ENCODE measurements around the gene SURF4.
A peak's percentile ranks its signal among the peaks of the same experiment; 100 is the strongest.
"Not testable (repeated sequence)": the region's sequence is repeated elsewhere in the genome, so short reads cannot be mapped to it uniquely, and the experiment has no call there.

Gene SURF4

DNA sequence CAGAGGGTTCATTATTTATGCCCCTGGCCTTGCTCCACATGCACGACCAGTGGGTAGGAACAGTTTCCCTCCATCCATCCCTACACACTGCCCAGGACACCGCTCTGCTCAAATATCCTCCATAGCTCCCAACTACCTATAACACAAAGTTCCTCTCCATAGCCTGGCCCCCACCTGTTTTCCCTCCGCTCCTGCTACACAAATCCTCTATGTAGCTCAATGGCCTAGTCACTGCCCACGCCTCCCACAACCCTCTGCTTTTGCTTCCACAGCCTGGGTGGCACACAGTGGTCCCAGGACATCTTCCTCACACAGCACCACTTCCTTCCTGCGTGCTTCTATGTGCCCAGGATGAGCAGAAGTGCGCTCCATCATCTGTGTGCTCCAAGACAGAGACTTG is 21.5 kb upstream of the SURF4 start:
- no peak for DNase-seq (ENCODE audit: low spot score)

- DNase-seq (ENCODE audit: low spot score): no peak
Measured at GRCh38 chr9:133396952-133397351, 21.1 kb upstream of the SURF4 start.

DNA sequence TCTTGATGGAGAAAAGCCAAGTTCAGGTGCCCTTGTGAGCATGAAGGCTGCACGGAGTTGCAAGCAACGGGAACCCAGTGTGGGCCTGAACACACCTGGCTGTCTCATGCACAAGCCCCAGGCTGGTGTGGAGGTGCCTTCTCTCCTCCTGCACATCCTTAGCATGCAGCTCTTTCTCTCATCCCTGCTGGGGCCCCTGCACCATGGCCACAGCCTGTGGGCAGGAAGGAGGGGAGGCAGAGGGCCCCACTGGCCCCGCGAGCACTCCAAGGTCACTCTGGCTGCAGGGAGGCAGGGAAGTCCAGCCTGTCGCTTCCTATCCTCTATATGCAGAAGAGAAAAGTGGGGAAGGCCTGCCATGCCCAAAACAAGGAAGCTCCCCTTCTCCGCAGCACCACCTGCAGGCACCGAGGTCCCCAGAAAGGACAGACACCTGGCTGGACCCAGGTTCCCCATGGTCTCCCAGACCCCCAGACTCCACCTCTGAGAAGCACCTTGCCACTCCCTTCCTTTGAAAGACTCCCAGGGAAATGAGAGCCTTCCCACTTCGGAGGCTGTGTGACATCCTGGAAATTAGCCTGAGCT is 18.9 kb upstream of the SURF4 start:
- no peak for DNase-seq (ENCODE audit: low spot score)

DNA sequence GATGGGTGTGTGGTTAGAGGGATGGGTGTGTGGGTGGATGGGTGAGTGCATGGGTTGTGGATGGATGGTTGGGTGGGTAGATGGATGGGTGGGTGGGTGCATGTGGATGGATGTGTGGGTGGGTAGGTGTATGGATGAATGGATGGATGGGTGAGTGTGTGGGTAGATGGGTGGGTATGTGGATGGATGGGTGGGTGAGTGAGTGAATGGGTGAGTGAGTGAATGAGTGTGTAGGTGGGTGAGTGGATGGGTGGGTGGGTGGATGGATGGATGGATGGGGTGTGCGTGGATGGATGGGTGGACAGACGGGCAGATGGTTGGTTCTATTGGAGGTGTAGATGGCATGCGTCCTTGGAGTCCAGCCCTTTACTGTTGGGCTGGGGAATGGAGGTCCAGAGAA is 17.5 kb upstream of the SURF4 start:
- DNase-seq (ENCODE audit: low spot score): no peak

DNA sequence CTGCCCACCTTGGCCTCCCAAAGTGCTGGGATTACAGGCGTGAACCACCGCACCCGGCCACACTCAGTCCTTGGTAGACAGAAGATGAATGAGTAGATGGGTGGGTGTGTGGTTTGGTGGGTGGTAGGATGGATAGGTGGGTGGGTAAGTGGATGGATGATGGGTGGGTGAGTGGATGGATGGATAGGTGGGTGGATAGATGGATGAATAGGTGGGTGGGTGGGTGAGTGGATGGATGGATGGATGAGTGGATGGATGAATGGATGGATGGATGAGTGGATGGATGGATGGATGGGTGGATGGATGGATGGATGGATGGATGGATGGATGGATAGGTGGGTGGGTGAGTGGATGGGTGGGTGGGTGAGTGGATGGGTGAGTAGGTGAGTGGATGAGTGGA is 16.4 kb upstream of the SURF4 start:
- not testable (repeated sequence) for DNase-seq (ENCODE audit: low spot score)

DNA sequence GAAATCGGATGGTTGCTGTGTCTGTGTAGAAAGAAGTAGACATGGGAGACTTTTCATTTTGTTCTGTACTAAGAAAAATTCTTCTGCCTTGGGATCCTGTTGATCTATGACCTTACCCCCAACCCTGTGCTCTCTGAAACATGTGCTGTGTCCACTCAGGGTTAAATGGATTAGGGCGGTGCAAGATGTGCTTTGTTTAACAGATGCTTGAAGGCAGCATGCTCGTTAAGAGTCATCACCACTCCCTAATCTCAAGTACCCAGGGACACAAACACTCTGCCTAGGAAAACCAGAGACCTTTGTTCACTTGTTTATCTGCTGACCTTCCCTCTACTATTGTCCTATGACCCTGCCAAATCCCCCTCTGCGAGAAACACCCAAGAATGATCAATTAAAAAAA is 15.6 kb upstream of the SURF4 start:
- not testable (repeated sequence) for DNase-seq (ENCODE audit: low spot score)

- no peak for DNase-seq (ENCODE audit: low spot score)
Measured at GRCh38 chr9:133390713-133391112, 14.9 kb upstream of the SURF4 start.

- DNase-seq (ENCODE audit: low spot score): no peak
Measured at GRCh38 chr9:133389562-133389961, 13.7 kb upstream of the SURF4 start.

DNA sequence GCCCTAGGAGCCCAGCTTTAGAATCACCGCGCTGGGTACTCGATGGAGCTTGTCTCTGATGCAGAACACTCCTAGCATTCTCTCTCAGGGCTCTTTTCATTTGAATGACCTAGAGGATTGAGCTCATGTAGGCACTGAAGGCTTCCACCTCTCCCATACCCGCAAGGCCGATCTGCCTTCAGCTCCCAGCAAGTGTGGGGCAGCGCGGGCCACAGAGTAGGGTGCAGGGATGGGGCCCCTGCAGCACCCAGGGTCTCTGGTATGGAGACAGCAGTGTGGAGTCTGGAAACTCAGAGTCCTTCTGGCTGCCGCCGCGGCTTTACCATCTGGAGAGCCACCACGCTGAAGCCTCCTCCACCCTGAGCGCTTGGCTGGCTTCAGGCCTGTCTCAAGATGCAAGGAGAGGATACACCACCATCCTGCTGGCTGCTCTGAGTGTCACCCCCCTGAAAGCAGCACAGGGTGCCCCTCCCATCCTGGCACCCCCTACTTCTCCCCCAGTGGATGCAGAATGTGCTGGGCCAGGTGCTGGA is 13.2 kb upstream of the SURF4 start:
- DNase-seq (ENCODE audit: low spot score): no peak

GRCh38 chr9:133387680-133388079 is 11.8 kb upstream of the SURF4 start:
- no peak for DNase-seq (ENCODE audit: low spot score)

DNA sequence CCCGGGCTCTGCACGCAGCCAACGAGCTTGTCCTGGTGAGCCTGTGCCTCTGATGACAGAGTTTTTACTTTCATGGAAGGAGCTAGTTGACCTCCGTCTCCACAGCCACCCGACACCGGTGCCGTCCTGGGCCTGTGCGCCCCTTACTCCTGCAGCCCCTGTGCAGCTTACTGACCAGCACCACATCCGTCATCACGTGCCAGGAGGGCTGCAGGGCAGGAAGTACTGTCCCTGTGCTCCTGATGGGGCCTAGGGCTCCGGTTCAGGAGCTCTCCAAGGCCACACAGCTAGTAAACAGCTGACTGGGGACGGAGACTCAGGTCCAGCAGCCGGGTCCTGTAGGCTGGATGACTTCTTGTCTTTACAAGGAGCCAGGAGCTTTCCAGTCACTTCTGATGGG is 10.5 kb upstream of the SURF4 start:
- no peak for DNase-seq (ENCODE audit: low spot score)

- no peak for DNase-seq (ENCODE audit: low spot score)
Measured at GRCh38 chr9:133385452-133385851, 9.6 kb upstream of the SURF4 start.

DNA sequence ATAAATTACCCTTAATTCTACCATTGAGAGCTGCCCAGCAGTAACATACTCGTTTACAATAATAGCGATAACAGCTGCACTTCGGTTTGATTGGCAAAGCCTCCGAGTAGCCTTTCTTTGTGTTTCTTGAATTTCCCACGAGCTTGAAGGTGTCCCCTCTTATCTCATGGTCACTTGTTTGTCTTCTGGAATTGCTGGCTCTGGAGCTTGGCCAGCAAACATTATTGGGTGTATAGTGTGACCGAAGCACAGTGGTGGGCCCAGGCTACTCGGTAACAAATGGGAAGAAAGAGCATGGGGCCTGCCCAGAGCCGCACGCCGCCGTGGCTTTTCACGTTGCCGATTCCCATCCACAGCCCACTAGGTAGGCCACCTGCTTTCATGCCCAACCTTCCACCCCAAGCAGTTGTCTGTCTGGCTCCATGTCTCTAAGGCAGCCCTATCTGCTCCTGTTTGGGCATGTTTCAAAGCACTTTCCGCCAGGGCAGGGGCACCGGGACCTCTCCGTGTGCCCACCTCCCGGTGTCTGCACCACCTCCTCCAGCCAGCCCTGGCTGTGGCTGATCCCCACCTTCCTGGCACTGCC is 9.0 kb upstream of the SURF4 start:
- DNase-seq (ENCODE audit: low spot score): no peak

- DNase-seq (ENCODE audit: low spot score): no peak
Measured at GRCh38 chr9:133383438-133383837, 7.6 kb upstream of the SURF4 start.

DNA sequence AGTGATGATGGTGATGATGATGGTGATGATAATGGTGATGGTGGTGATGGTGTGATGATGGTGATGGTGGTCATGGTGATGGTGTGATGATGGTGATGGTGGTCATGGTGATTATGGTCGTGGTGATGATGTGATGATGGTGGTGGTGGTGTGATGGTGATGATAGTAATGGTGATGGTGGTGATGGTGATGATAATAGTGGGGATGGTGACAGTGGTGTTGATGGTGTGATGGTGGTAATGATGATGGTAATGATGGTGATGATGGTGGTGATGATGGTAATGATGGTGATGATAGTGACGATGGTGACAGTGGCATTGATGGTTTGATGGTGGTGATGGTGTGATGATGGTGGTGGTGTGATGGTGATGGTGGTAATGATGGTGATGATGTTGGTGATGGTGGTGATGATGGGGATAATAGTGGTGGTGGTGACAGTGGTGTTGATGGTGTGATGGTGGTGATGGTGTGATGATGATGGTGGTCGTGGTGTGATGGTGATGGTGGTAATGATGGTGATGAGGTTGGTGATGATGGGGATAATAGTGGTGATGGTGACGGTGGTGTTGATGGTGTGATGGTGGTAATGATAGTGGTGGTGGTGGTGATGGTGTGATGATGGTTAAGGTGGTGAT is 6.8 kb upstream of the SURF4 start:
- DNase-seq (ENCODE audit: low spot score): no peak

DNA sequence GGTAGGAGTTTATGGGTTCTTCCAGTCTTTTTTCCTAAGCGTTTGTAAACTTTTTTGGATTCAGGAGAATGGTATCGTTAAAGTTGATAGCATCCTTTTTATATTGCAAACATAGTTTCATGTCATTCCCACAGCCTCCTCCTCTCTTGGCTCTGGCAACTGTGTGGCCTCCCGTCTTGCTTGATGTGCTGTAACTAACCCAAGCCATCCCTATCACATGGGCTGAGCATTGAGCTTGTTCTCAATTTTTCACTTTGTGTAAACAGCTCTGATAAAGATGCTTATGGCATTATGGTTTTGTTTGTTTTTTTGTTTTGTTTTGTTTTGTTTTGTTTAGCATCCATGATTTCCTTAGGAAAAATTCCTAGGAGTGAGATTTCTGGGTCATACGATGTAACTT is 4.9 kb upstream of the SURF4 start:
- DNase-seq (ENCODE audit: low spot score): no peak

- DNase-seq (ENCODE audit: low spot score): no peak
Measured at GRCh38 chr9:133379153-133380086, 3.6 kb upstream of the SURF4 start.

- no peak for DNase-seq (ENCODE audit: low spot score)
Measured at GRCh38 chr9:133378408-133378962, 2.6 kb upstream of the SURF4 start.

DNA sequence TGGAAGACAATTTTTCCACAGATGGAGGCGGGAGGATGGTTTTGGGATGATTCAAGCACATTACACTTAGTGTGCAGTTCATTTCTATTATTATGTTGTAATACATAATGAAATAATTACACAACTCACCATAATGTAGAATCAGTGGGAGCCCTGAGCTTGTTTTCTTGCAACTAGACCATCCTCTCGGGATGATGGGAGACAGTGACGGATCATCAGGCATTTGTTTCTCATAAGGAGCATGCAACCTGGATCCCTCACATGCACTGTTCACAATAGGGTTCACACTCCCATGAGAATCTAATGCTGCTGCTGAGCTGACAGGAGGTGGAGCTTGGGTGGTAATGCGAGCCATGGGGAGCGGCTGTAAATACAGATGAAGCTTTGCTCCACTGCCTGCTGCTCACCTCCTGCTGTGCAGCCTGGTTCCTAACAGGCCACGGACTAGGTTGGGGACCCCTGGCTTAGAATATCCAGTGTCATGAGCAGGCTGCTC is 1.9 kb upstream of the SURF4 start:
- peak; percentile 66 for DNase-seq (ENCODE audit: low spot score)

GRCh38 chr9:133377280-133377679 is 1.4 kb upstream of the SURF4 start:
- DNase-seq (ENCODE audit: low spot score): not testable (repeated sequence)

DNA sequence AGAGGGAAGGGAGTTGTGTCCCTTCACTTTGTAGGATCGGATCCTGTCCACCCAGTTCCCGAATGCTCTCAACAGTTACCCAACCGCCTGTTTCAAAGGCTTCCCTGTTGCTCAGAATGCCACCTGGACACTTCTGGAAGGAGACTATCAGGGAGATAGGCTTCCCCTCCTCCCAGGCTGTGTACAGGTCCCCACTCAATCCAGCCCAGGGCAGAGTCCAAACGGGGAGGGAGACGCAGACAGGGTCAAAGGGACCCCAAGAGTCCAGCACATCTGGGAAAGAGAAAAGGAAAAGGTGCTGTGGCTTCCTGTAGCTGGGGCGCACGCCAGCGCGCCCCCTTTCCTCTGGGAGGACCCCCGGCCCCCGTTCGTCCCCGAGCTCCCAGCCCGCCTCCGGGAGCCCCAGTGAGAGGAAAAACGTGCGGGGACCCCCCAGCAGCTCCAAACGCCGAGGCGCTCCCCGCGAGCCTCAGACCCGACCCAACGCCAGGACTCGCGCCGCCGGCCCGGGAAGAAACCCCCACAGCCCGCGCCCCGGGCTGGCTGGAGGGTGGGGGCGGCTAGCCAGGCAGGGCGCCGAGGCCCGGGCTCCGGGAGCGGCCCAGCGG is 640 bp downstream of the SURF4 start:
- peak; percentile 82 for DNase-seq (ENCODE audit: low spot score)

All from RKO (cell line).